HepG2 (cell line): ENCODE data around the gene SUZ12. TPM values are rescaled to one million over a fixed set of nuclear protein-coding genes. Genes with fewer than 3 reads are reported as not detected.

ENCODE experiments used
- ATAC-seq: fragments of 200-7000 bp; cut with Tn5 transposase; 3 replicates; pipeline ENCODE4 v1.9.1; 2020; ENCODE audit warnings: mild to moderate bottlenecking, moderate library complexity
- BruUV-seq: library from RNA; stranded (reverse); fragments of 400-500 nt; replicated peaks from 2 replicates; lab custom pipeline; 2021; lab: Mats Ljungman, UMichigan
- CTCF ChIA-PET: fragments of 300-600 bp; formaldehyde crosslinking; extraction: SDS; loops from one replicate; lab custom pipeline; 2021; ENCODE audit warnings: low total read pairs, inconsistent platforms, low intra/inter-chr PET ratio; lab: Yijun Ruan, JAX
- POLR2A ChIA-PET: fragments of 350-600 bp; sonication (Branson Sonifier 250); formaldehyde crosslinking; loops from one replicate; lab custom pipeline; 2020; ENCODE audit warnings: antibody characterized with exemption, inconsistent platforms; lab: Yijun Ruan, JAX
- DNase-seq: peaks from one replicate; pipeline ENCODE4 v3.0.0-alpha.2; 2015; ENCODE audit warnings: low spot score
- FAIRE-seq: peaks from 3 replicates; lab custom pipeline; 2011; peaks lifted over from hg19 to GRCh38; lab: Jason Lieb, UNC
- H2AFZ ChIP-seq: one replicate; pipeline ENCODE4 v1.6.1; 2011; ENCODE audit warnings: low read length, inconsistent platforms
- H3K27ac ChIP-seq: fragments of 300-600 bp; 3 replicates; pipeline ENCODE4 v1.8.0; 2011; ENCODE audit warnings: mixed run types, mild to moderate bottlenecking, mixed read lengths, low read length, inconsistent platforms; ENCODE audit not compliant: insufficient read depth; ENCODE audit errors: extremely low read length
- H3K27me3 ChIP-seq, 2 experiments: fragments of 200-600 bp in 1 of 2; 2 replicates in 1 of 2; 3 replicates in 1 of 2; pipeline versions ENCODE4 v1.6.0 to v1.8.0; 2011; ENCODE audit warnings: low read length in 2 of 2, mild to moderate bottlenecking in 2 of 2, moderate library complexity in 2 of 2, inconsistent platforms in 1 of 2; ENCODE audit not compliant: insufficient read depth in 2 of 2, control insufficient read depth in 1 of 2
- H3K36me3 ChIP-seq, 2 experiments: fragments of 200-600 bp in 1 of 2; replicated peaks in 1 of 2; 2 replicates in 1 of 2; 3 replicates in 1 of 2; pipeline versions ENCODE4 v1.5.1 to v1.8.0; 2011; ENCODE audit warnings: low read length in 2 of 2, inconsistent platforms in 1 of 2; ENCODE audit not compliant: insufficient read depth in 2 of 2, control insufficient read depth in 1 of 2
- H3K4me1 ChIP-seq: 2 replicates; pipeline ENCODE4 v1.5.1; 2012; ENCODE audit warnings: low read length, inconsistent platforms; ENCODE audit not compliant: insufficient read depth
- H3K4me2 ChIP-seq: 2 replicates; pipeline ENCODE4 v1.6.0; 2011; ENCODE audit warnings: low read depth, low read length, inconsistent platforms
- H3K4me3 ChIP-seq, 3 experiments: fragments of 200-600 bp in 1 of 3; sonication (generic), shearing (Covaris generic) in 1 of 3; replicated peaks in 1 of 3; 2 replicates each; pipeline ENCODE4 v1.5.1; 2011 to 2016; ENCODE audit warnings: low read length in 3 of 3, inconsistent platforms in 2 of 3, low read depth in 2 of 3, mild to moderate bottlenecking in 2 of 3, control low read depth in 1 of 3, mixed read lengths in 1 of 3; ENCODE audit not compliant: insufficient read depth in 1 of 3
- H3K79me2 ChIP-seq: one replicate; pipeline ENCODE4 v1.6.1; 2011; ENCODE audit warnings: low read length, inconsistent platforms; ENCODE audit not compliant: insufficient read depth
- H3K9ac ChIP-seq: 2 replicates; pipeline ENCODE4 v1.6.0; 2011; ENCODE audit warnings: mild to moderate bottlenecking, low read depth, low read length, inconsistent platforms; ENCODE audit not compliant: insufficient read depth
- H3K9me3 ChIP-seq: 2 replicates; pipeline ENCODE4 v1.5.1; 2012; ENCODE audit warnings: mild to moderate bottlenecking, low read length
- H4K20me1 ChIP-seq: 2 replicates; pipeline ENCODE4 v1.6.0; 2011; ENCODE audit warnings: inconsistent platforms, mild to moderate bottlenecking, low read length, moderate library complexity; ENCODE audit not compliant: insufficient read depth
- ATF4 ChIP-seq, 2 experiments: fragments of 450-650 bp in 1 of 2; sonication (generic) in 1 of 2; formaldehyde crosslinking; IDR thresholded peaks; 2 replicates each; pipeline versions ENCODE4 v1.5.0 to v1.8.0; 2020 to 2022; ENCODE audit warnings: mild to moderate bottlenecking in 1 of 2, missing genetic modification reagents in 1 of 2
- ATF5 ChIP-seq: sonication (generic); formaldehyde crosslinking; IDR thresholded peaks from 2 replicates; pipeline ENCODE4 v1.4.0; 2020; ENCODE audit warnings: mild to moderate bottlenecking, low read depth, missing genetic modification reagents
- EP300 ChIP-seq, 3 experiments: sonication (generic) in 1 of 3; formaldehyde crosslinking in 1 of 3; IDR thresholded peaks; 2 replicates each; pipeline versions ENCODE4 v1.5.1 to v1.6.1; 2011 to 2020; ENCODE audit warnings: low read depth in 2 of 3, low read length in 2 of 3, borderline replicate concordance in 1 of 3, improper control_type of control experiment in 1 of 3, mild to moderate bottlenecking in 1 of 3, missing genetic modification reagents in 1 of 3, moderate library complexity in 1 of 3
- HOXA5 ChIP-seq: sonication (generic); formaldehyde crosslinking; IDR thresholded peaks from 2 replicates; pipeline ENCODE4 v1.4.0; 2020; ENCODE audit warnings: missing genetic modification reagents
- MLLT10 ChIP-seq: sonication (generic); formaldehyde crosslinking; IDR thresholded peaks from 2 replicates; pipeline ENCODE4 v1.4.0; 2020; ENCODE audit warnings: missing genetic modification reagents
- NFYC ChIP-seq: IDR thresholded peaks from 2 replicates; pipeline ENCODE4 v1.6.1; 2016; ENCODE audit warnings: missing genetic modification reagents, missing compliant biosample characterization
- PHF20 ChIP-seq: sonication (generic); formaldehyde crosslinking; IDR thresholded peaks from 2 replicates; pipeline ENCODE4 v1.5.0; 2020; ENCODE audit warnings: mild to moderate bottlenecking, missing genetic modification reagents
- RFX1 ChIP-seq: fragments of 450-650 bp; IDR thresholded peaks from 2 replicates; pipeline ENCODE4 v1.6.1; 2017
- XBP1 ChIP-seq: sonication (generic); formaldehyde crosslinking; IDR thresholded peaks from 2 replicates; pipeline ENCODE4 v1.5.0; 2020; ENCODE audit warnings: missing genetic modification reagents
- ZFP36L1 ChIP-seq: sonication (generic); formaldehyde crosslinking; IDR thresholded peaks from 2 replicates; pipeline ENCODE4 v1.8.0; 2022; ENCODE audit warnings: mild to moderate bottlenecking, missing genetic modification reagents, moderate library complexity
- ZIK1 ChIP-seq: sonication (generic); formaldehyde crosslinking; IDR thresholded peaks from 2 replicates; pipeline ENCODE4 v1.5.0; 2020; ENCODE audit warnings: mild to moderate bottlenecking, low read depth, missing genetic modification reagents, borderline replicate concordance
- ZKSCAN1 ChIP-seq: fragments of 150-350 bp; IDR thresholded peaks from 2 replicates; pipeline ENCODE4 v1.6.1; 2014; ENCODE audit warnings: low read length
- ZNF549 ChIP-seq: sonication (generic); formaldehyde crosslinking; IDR thresholded peaks from 2 replicates; pipeline ENCODE4 v1.5.0; 2020; ENCODE audit warnings: missing genetic modification reagents
- WGBS: methylation state at CpG from one replicate; pipeline ENCODE4 v1.1.6; 2017; ENCODE audit warnings: low lambda C conversion rate; 5-methylcytosine and 5-hydroxymethylcytosine counted together
- in situ Hi-C: cut with HindIII; loops from 2 replicates; pipeline ENCODE4 v1.10.0; 2017; ENCODE audit warnings: low pct_unique_long_range_greater_than_20kb; ENCODE audit not compliant: extremely low pct_ligation_motif_present
- intact Hi-C: fragments of 100-400 bp; cut with micrococcal nuclease; formaldehyde crosslinking; loops from one replicate; pipeline ENCODE4 v1.10.0; 2022; ENCODE audit not compliant: unreplicated experiment
- polyA plus RNA-seq, 8 experiments: library from polyadenylated mRNA; depleted of rRNA in 3 of 8; stranded (reverse) in 7 of 8; unstranded in 1 of 8; fragments of >200 nt; fragmentation: Illumina TruSeq in 4 of 8; extraction: Trizol in 4 of 8; gene quantifications; 2 replicates each; pipeline versions ENCODE4 v1.2.1 to v1.2.3, GENCODE V29; 2011 to 2016; ENCODE audit warnings: low read depth in 4 of 8, missing spikeins in 1 of 8, mixed read lengths in 1 of 8; ENCODE audit not compliant: insufficient read depth in 1 of 8
- total RNA-seq, 5 experiments: library from RNA; depleted of rRNA; stranded (reverse); fragments of >200 nt; fragmentation: Illumina TruSeq; extraction: Trizol; gene quantifications; 2 replicates each; pipeline ENCODE4 v1.2.3, GENCODE V29; 2016; ENCODE audit warnings: low read depth in 1 of 5

The SUZ12 gene
- total and polyA plus RNA-seq, 2 of the 13 experiments (the other 11 are each of a cell fraction or from before 2014, with no cell fraction given): 11.7 to 15.6 TPM

- BruUV-seq: no TSS peak
- H3K9me3 ChIP-seq: no peaks in the 10 kb centered on the region
Observed at GRCh38 chr17:31915456-31916100, 21.2 kb upstream of the SUZ12 start.

More at GRCh38 chr17:31915456-31916100, 21.2 kb upstream of the SUZ12 start:
- no peak overlapping the region for H3K9ac ChIP-seq
- intact Hi-C loops: no loop called here
- ATAC-seq (no peak), FAIRE-seq (no peak), DNase-seq (no peak)
- H3K36me3 ChIP-seq: no peaks in the 10 kb centered on the region
- TF ChIP-seq ATF4 (CRISPR knock-in tag; IDR thresholded peaks at IDR 0.05) (no peak), ZNF549 (CRISPR knock-in tag) (no peak), ATF5 (CRISPR knock-in tag) (no peak), ZKSCAN1 (no peak), NFYC (CRISPR knock-in tag) (no peak), EP300 (IDR thresholded peaks at IDR 0.05; ENCODE audit: low read depth in 2 of 2, low read length in 2 of 2) (no peak), EP300 (CRISPR knock-in tag; IDR thresholded peaks at IDR 0.05; ENCODE audit: borderline replicate concordance) (no peak), RFX1 (no peak), MLLT10 (CRISPR knock-in tag) (no peak), ZFP36L1 (CRISPR knock-in tag) (no peak), PHF20 (no peak), XBP1 (no peak), HOXA5 (CRISPR knock-in tag) (no peak), ZIK1 (CRISPR knock-in tag) (no peak)
- H3K4me1 ChIP-seq: peaks cover 25% of the 10 kb centered on the region; the same call in 1 of the 2 replicates
- H3K27me3 ChIP-seq: no peaks in the 10 kb centered on the region; a peak in 1 of 5 replicates
- H3K4me2 ChIP-seq: no peak overlapping the region
- H2AFZ ChIP-seq: no peak overlapping the region
- H4K20me1 ChIP-seq: no peaks in the 10 kb centered on the region
- H3K27ac ChIP-seq: no peak overlapping the region
- CTCF ChIA-PET: no interaction called here
- no peak overlapping the region for H3K4me3 ChIP-seq
- H3K79me2 ChIP-seq: no peaks in the 10 kb centered on the region
- WGBS: 74% methylated on average over 3 of the region's 3 CpGs
- POLR2A ChIA-PET: no interaction called here
- in situ Hi-C loops: no loop called here
